ENCODE results near the gene ARMC2.

DNA sequence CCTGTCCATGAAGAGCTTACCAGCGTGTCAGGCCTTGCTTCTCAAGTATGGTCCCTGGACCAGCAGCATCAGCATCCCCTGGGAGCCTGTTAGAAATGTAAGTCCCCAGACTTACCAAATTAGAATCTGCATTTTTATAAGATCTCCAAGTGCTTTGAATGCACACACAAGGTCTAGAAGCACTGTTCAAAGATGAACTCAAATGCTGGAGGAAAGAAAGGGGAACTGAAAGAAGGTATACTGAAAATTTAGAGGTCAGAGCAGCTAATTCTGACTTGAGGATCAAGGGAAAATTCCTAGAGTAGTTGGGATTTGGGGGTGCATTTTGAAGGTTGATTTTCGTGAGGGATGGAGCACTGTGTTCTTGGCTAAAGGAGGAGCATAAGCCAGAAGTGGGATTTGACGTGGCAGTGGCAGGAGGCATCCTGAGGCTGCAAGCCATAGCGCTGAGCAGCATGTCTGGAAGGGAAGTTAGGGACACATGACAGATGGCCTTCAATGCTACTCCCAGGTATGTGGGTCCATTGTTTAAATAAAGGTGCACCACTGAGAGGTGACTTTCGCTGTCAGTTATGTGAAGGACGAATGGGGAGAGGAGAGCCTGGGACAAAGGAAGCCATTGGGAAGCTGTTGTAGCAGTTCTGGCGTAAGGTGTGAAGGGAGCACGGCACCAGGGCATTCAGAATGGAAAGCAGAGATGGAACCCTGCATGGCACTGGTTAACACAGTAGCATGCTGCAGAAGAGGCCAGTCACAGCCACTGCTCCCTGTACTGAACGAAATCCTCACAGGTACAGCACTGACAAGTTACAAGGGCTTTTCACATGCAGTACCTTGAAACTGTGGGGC, 36.2 kb downstream of the ARMC2 start:
- no peak for TF ChIP-seq CTCF (IDR thresholded peaks at IDR 0.05)
- TF ChIP-seq POLR2A (IDR thresholded peaks at IDR 0.05): no peak
